SK-N-SH (cell line): Measurements from ENCODE around the gene CELSR1. TPM values are rescaled to one million over a fixed set of nuclear protein-coding genes. Genes with fewer than 3 reads are reported as not detected.

Source experiments
- CTCF ChIA-PET: fragments of 300-600, 350-600 bp; formaldehyde crosslinking; extraction: SDS; loops from one replicate; lab custom pipeline; 2021; lab: Yijun Ruan, JAX
- POLR2A ChIA-PET: fragments of 350-600 bp; sonication (Branson Sonifier 250); formaldehyde crosslinking; extraction: SDS; loops from one replicate; lab custom pipeline; 2020; ENCODE audit warnings: antibody characterized with exemption, inconsistent platforms; lab: Yijun Ruan, JAX
- DNase-seq: peaks from one replicate; pipeline ENCODE4 v3.0.0; 2012
- H2AFZ ChIP-seq: fragments of 200-600 bp; sonication (generic); 2 replicates; pipeline ENCODE4 v1.8.1; 2016; ENCODE audit warnings: antibody characterized with exemption, mild to moderate bottlenecking, low read depth
- H3F3A ChIP-seq: fragments of 200-600 bp; sonication (generic); replicated peaks from 2 replicates; pipeline ENCODE3; 2016; ENCODE audit warnings: antibody characterized with exemption, mild to moderate bottlenecking; ENCODE audit not compliant: insufficient read depth
- H3K27ac ChIP-seq, 2 experiments: fragments of 200-500 bp in 1 of 2; fragments of 200-600 bp in 1 of 2; sonication (Bioruptor generic) in 1 of 2; sonication (generic), shearing (Covaris generic) in 1 of 2; 2 replicates each; pipeline versions ENCODE4 v1.5.1 to v1.6.1; 2014 to 2016; ENCODE audit warnings: low read depth in 2 of 2, inconsistent platforms in 1 of 2, low read length in 1 of 2, mild to moderate bottlenecking in 1 of 2, mixed read lengths in 1 of 2
- H3K27me3 ChIP-seq: fragments of 200-600 bp; sonication (generic), shearing (Covaris generic); 2 replicates; pipeline ENCODE4 v1.6.1; 2016; ENCODE audit warnings: mixed run types; ENCODE audit not compliant: insufficient read depth
- H3K36me3 ChIP-seq, 2 experiments: fragments of 200-500 bp in 1 of 2; fragments of 200-600 bp in 1 of 2; sonication (Bioruptor generic) in 1 of 2; sonication (generic) in 1 of 2; replicated peaks in 1 of 2; 2 replicates each; pipeline versions ENCODE3 to v1.5.1; 2014 to 2016; ENCODE audit warnings: low read length in 1 of 2, mild to moderate bottlenecking in 1 of 2; ENCODE audit not compliant: insufficient read depth in 2 of 2, control insufficient read depth in 1 of 2
- H3K4me1 ChIP-seq, 2 experiments: fragments of 200-500 bp in 1 of 2; fragments of 200-600 bp in 1 of 2; sonication (Bioruptor generic) in 1 of 2; sonication (generic), shearing (Covaris generic) in 1 of 2; 2 replicates each; pipeline versions ENCODE4 v1.5.1 to v1.6.1; 2014 to 2016; ENCODE audit warnings: low read depth in 1 of 2, low read length in 1 of 2, mixed run types in 1 of 2; ENCODE audit not compliant: insufficient read depth in 2 of 2, control insufficient read depth in 1 of 2
- H3K4me2 ChIP-seq: fragments of 200-600 bp; sonication (generic), shearing (Covaris generic); 2 replicates; pipeline ENCODE4 v1.6.1; 2017; ENCODE audit warnings: mixed run types
- H3K4me3 ChIP-seq, 2 experiments: fragments of 200-500 bp in 1 of 2; fragments of 200-600 bp in 1 of 2; sonication (Bioruptor generic) in 1 of 2; sonication (generic), shearing (Covaris generic) in 1 of 2; 2 replicates each; pipeline versions ENCODE4 v1.5.1 to v1.8.1; 2014 to 2016; ENCODE audit warnings: low read depth in 2 of 2, inconsistent platforms in 1 of 2, low read length in 1 of 2, mild to moderate bottlenecking in 1 of 2, mixed read lengths in 1 of 2, moderate library complexity in 1 of 2
- H3K79me2 ChIP-seq: fragments of 200-600 bp; sonication (generic); 2 replicates; pipeline ENCODE4 v1.8.1; 2017; ENCODE audit warnings: mild to moderate bottlenecking; ENCODE audit not compliant: insufficient read depth
- H3K9ac ChIP-seq: fragments of 200-600 bp; sonication (generic); 2 replicates; pipeline ENCODE4 v1.6.1; 2017; ENCODE audit warnings: mixed run types
- H3K9me2 ChIP-seq: fragments of 200-600 bp; sonication (generic); 2 replicates; pipeline ENCODE4 v1.6.1; 2017; ENCODE audit warnings: mixed run types
- H3K9me3 ChIP-seq: fragments of 200-600 bp; sonication (generic); 2 replicates; pipeline ENCODE4 v1.6.1; 2017; ENCODE audit warnings: mixed run types, mild to moderate bottlenecking, moderate library complexity
- H4K20me1 ChIP-seq: fragments of 200-600 bp; sonication (generic); 2 replicates; pipeline ENCODE4 v1.6.1; 2017; ENCODE audit warnings: mild to moderate bottlenecking, mixed run types; ENCODE audit not compliant: insufficient read depth
- ELF1 ChIP-seq: IDR thresholded peaks from 2 replicates; pipeline ENCODE4 v1.4.0; 2012
- EZH2phosphoT487 ChIP-seq: fragments of 200-600 bp; sonication (generic); IDR thresholded peaks from 2 replicates; pipeline ENCODE4 v1.6.1; 2017; ENCODE audit warnings: low read depth, mixed run types, mild to moderate bottlenecking, antibody characterized with exemption, moderate library complexity, borderline replicate concordance
- JUND ChIP-seq: IDR thresholded peaks from 2 replicates; pipeline ENCODE4 v1.4.0; 2012
- MEF2A ChIP-seq: IDR thresholded peaks from 2 replicates; pipeline ENCODE4 v1.4.0; 2012; ENCODE audit warnings: low read depth, borderline replicate concordance
- NFIC ChIP-seq: IDR thresholded peaks from 2 replicates; pipeline ENCODE4 v1.4.0; 2012; ENCODE audit warnings: borderline replicate concordance
- RCOR1 ChIP-seq: fragments of 150-350 bp; IDR thresholded peaks from 2 replicates; pipeline ENCODE4 v1.6.1; 2017; ENCODE audit warnings: antibody characterized with exemption, low read length
- RFX5 ChIP-seq: IDR thresholded peaks from 2 replicates; pipeline ENCODE4 v1.6.1; 2012; ENCODE audit warnings: mild to moderate bottlenecking, improper control_type of control experiment, low read length
- RXRA ChIP-seq: IDR thresholded peaks from 2 replicates; pipeline ENCODE4 v1.4.0; 2012; ENCODE audit warnings: low read depth, mild to moderate bottlenecking, borderline replicate concordance
- TAF1 ChIP-seq: IDR thresholded peaks from 2 replicates; pipeline ENCODE4 v1.6.1; 2012; ENCODE audit warnings: low read depth, mild to moderate bottlenecking, low read length, moderate library complexity, borderline replicate concordance
- YY1 ChIP-seq: IDR thresholded peaks from 2 replicates; pipeline ENCODE4 v1.4.0; 2012; ENCODE audit warnings: low read depth, mild to moderate bottlenecking
- WGBS: methylation state at CpG from one replicate; pipeline ENCODE4 v1.1.6; 2017; ENCODE audit warnings: low lambda C conversion rate; 5-methylcytosine and 5-hydroxymethylcytosine counted together
- polyA plus RNA-seq, 3 experiments: library from polyadenylated mRNA; depleted of rRNA; stranded (reverse); fragments of >200 nt; gene quantifications; 2 replicates each; pipeline ENCODE4 v1.2.3, GENCODE V29; 2012
- TF ChIP-seq, protein P1 (sequence below): IDR thresholded peaks from 2 replicates; pipeline ENCODE4; 2012
- TF ChIP-seq, protein P2 (sequence below): fragments of 150-350 bp; IDR thresholded peaks from 2 replicates; pipeline ENCODE4 v1.6.1; 2017; ENCODE audit warnings: antibody characterized with exemption, low read length, low read depth, borderline replicate concordance

Gene CELSR1
- polyA plus RNA-seq, 1 of the 3 experiments (the other 2 are of a cell fraction) = 5.0 TPM

DNA sequence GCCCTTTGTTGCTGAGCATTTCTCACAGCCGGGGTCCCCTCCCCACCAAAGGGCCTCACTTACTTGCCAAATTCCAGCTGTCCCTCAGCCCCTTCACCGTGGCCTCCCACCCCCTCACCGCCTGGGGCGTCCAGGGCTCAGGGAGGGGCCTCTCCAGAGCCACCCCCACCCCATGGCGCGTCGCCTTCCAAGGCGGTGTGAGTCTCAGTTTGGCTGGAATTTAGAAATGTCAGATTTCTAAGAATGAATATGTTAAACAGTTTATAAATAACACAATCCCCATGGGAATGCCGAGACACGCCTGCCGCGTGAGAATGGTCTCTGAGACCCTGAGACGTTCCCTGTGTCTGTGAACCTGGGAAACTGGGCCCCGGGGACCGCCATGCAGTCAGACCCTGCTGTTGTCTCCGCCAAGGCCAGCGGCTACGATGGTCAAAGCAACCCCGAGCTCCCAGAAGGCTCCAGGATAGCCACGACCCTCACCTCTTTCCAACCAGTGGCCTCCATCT is 28.9 kb downstream of the CELSR1 start:
- H4K20me1 ChIP-seq = no peaks in the 10 kb centered on the region
- no peak overlapping the region for H2AFZ ChIP-seq
- no peaks in the 10 kb centered on the region for H3K79me2 ChIP-seq
- H3K4me1 ChIP-seq = no peaks in the 10 kb centered on the region
- no peaks in the 10 kb centered on the region for H3K9me2 ChIP-seq
- POLR2A ChIA-PET = no interaction called here
- H3K9ac ChIP-seq = no peak overlapping the region
- no peak overlapping the region for H3K27ac ChIP-seq
- CTCF ChIA-PET = no interaction called here
- H3K27me3 ChIP-seq = no peaks in the 10 kb centered on the region
- TF ChIP-seq MEF2A (no peak), TAF1 (no peak), RXRA (no peak), NFIC (no peak), ELF1 (no peak), JUND (no peak), YY1 (no peak), RFX5 (no peak), EZH2phosphoT487 (no peak)
- TF ChIP-seq, protein P1, sequence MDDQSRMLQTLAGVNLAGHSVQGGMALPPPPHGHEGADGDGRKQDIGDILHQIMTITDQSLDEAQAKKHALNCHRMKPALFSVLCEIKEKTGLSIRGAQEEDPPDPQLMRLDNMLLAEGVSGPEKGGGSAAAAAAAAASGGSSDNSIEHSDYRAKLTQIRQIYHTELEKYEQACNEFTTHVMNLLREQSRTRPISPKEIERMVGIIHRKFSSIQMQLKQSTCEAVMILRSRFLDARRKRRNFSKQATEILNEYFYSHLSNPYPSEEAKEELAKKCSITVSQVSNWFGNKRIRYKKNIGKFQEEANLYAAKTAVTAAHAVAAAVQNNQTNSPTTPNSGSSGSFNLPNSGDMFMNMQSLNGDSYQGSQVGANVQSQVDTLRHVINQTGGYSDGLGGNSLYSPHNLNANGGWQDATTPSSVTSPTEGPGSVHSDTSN = no peak
- no peaks in the 10 kb centered on the region for H3K36me3 ChIP-seq
- no peaks in the 10 kb centered on the region for H3K9me3 ChIP-seq
- WGBS = 88% methylated on average over 16 of the region's 20 CpGs
- no peak overlapping the region for H3K4me3 ChIP-seq
- no peaks in the 10 kb centered on the region for H3F3A ChIP-seq
- no peak for DNase-seq
- no peak overlapping the region for H3K4me2 ChIP-seq

DNA sequence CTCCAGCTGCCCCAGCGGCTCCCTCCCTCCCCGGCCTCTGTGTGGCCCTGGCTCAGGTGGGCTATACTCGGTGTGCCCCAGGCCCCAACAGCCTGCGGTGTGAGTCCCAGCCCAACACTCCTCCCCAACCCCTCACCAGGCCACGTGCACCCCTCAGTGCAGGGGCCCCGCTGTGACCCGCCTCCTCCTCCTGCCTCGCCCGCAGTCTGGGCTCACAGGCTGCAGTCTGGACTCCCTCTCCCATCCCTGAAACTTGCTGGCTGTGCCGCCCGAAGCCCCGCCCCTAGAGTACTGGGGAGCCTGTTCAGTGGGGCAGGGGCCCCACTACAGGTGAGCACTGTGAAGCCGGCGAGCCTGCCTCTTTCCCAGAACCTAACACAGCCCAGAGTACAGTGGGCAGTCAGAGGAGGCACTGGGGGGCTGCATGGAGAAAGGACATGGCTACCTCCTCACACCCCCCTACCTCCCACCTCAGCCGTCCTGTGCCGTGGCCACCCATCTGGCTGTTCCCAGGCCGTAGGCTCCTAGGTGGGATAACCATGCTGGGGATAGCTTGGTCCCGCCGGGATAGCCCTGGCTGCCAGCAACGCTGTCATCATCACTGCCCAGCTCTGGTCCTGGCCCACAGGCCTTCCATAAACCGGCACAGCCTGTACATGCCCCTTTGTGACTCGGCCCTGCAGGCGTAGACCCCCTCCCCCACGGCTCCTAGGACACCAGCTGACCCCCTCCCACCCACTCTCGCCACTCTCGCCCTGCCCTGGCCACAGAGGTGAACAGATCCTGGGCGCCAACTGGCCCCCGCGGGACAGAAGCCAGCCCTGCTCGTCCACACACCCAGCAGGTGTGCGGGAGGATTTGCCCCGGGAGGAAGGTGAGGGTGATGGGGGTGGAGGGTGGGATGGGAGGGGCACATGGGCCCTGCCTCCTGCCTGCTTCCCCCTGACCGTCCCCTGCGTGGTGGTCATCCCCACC is 29.7 kb downstream of the CELSR1 start:
- no peak overlapping the region for H3K4me3 ChIP-seq
- H3K4me1 ChIP-seq = no peaks in the 10 kb centered on the region
- POLR2A ChIA-PET = no interaction called here
- no peak for TF ChIP-seq YY1
- no peak for TF ChIP-seq RFX5
- no peak for TF ChIP-seq RCOR1
- TF ChIP-seq, protein P2, sequence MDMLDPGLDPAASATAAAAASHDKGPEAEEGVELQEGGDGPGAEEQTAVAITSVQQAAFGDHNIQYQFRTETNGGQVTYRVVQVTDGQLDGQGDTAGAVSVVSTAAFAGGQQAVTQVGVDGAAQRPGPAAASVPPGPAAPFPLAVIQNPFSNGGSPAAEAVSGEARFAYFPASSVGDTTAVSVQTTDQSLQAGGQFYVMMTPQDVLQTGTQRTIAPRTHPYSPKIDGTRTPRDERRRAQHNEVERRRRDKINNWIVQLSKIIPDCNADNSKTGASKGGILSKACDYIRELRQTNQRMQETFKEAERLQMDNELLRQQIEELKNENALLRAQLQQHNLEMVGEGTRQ = no peak
- no peaks in the 10 kb centered on the region for H4K20me1 ChIP-seq
- H3K9me2 ChIP-seq = no peaks in the 10 kb centered on the region
- no peak overlapping the region for H3K4me2 ChIP-seq
- H3F3A ChIP-seq = no peaks in the 10 kb centered on the region
- no peaks in the 10 kb centered on the region for H3K79me2 ChIP-seq
- no peak overlapping the region for H3K27ac ChIP-seq
- H3K36me3 ChIP-seq = no peaks in the 10 kb centered on the region
- H3K9me3 ChIP-seq = no peaks in the 10 kb centered on the region
- CTCF ChIA-PET = no interaction called here
- H3K9ac ChIP-seq = no peak overlapping the region
- no peak overlapping the region for H2AFZ ChIP-seq
- WGBS = 75% methylated on average over 12 of the region's 34 CpGs
- H3K27me3 ChIP-seq = no peaks in the 10 kb centered on the region
- DNase-seq = no peak
